CD14-positive monocyte (primary cell): ENCODE measurements around the gene CXCR6. TPM values are rescaled to one million over a fixed set of nuclear protein-coding genes. Genes with fewer than 3 reads are reported as not detected.
A peak's percentile ranks its signal among the peaks of the same experiment; 100 is the strongest.

Experiments
- DNase-seq, 3 donors: peaks; one replicate each; pipeline ENCODE4 v3.0.0-alpha.2; 2011 to 2022
- H2AFZ ChIP-seq: 2 replicates; pipeline ENCODE4 v1.6.0; 2012; ENCODE audit warnings: mild to moderate bottlenecking, low read depth, low read length, inconsistent platforms; ENCODE audit not compliant: insufficient read depth, poor library complexity, severe bottlenecking
- H3K27ac ChIP-seq, 2 donors: 1 replicate in 1 of 2; 2 replicates in 1 of 2; pipeline ENCODE4 v1.5.1; 2012 to 2013; ENCODE audit warnings: low read length in 2 of 2, control low read depth in 1 of 2, inconsistent platforms in 1 of 2, low read depth in 1 of 2, mild to moderate bottlenecking in 1 of 2
- H3K27me3 ChIP-seq, 2 donors: one replicate each; pipeline versions ENCODE4 v1.6.0 to v1.6.1; 2011 to 2013; ENCODE audit warnings: low read length in 2 of 2; ENCODE audit not compliant: control insufficient read depth in 2 of 2, insufficient read depth in 2 of 2
- H3K36me3 ChIP-seq, 2 donors: replicated peaks in 1 of 2; 1 replicate in 1 of 2; 2 replicates in 1 of 2; pipeline versions ENCODE4 v1.5.1 to v1.6.1; 2012 to 2013; ENCODE audit warnings: low read length in 2 of 2, control low read depth in 1 of 2, inconsistent platforms in 1 of 2, mild to moderate bottlenecking in 1 of 2; ENCODE audit not compliant: insufficient read depth in 2 of 2, control insufficient read depth in 1 of 2
- H3K4me1 ChIP-seq, 2 donors: 1 replicate in 1 of 2; 2 replicates in 1 of 2; pipeline versions ENCODE4 v1.5.1 to v1.6.1; 2012 to 2013; ENCODE audit warnings: low read length in 2 of 2, control low read depth in 1 of 2, inconsistent platforms in 1 of 2, mild to moderate bottlenecking in 1 of 2, moderate library complexity in 1 of 2; ENCODE audit not compliant: insufficient read depth in 2 of 2, control insufficient read depth in 1 of 2
- H3K4me2 ChIP-seq: replicated peaks from 2 replicates; pipeline ENCODE3; 2012; ENCODE audit warnings: low read length, moderate library complexity, mild to moderate bottlenecking; ENCODE audit not compliant: poor library complexity, severe bottlenecking; ENCODE audit errors: extremely low read depth
- H3K4me3 ChIP-seq, 3 experiments: fragments of 200-600 bp in 1 of 3; sonication (generic) in 1 of 3; replicated peaks in 1 of 3; 1 replicate in 2 of 3; 2 replicates in 1 of 3; pipeline ENCODE4 v1.5.1; 2011 to 2013; ENCODE audit warnings: low read length in 3 of 3, mild to moderate bottlenecking in 3 of 3, control low read depth in 2 of 3, low read depth in 2 of 3, inconsistent platforms in 1 of 3, moderate library complexity in 1 of 3
- H3K79me2 ChIP-seq: 2 replicates; pipeline ENCODE4 v1.6.0; 2012; ENCODE audit warnings: mild to moderate bottlenecking, control low read depth, inconsistent platforms, low read length, moderate library complexity; ENCODE audit not compliant: insufficient read depth
- H3K9ac ChIP-seq: 2 replicates; pipeline ENCODE4 v1.6.0; 2017; ENCODE audit warnings: low read length, mild to moderate bottlenecking; ENCODE audit not compliant: insufficient read depth, poor library complexity, severe bottlenecking
- H3K9me3 ChIP-seq, 2 donors: replicated peaks in 1 of 2; 1 replicate in 1 of 2; 2 replicates in 1 of 2; pipeline versions ENCODE4 v1.5.1 to v1.6.1; 2012 to 2013; ENCODE audit warnings: low read length in 2 of 2, control low read depth in 1 of 2; ENCODE audit not compliant: control insufficient read depth in 1 of 2, insufficient read depth in 1 of 2
- H4K20me1 ChIP-seq: 2 replicates; pipeline ENCODE4 v1.6.0; 2012; ENCODE audit warnings: mild to moderate bottlenecking, low read length, control low read depth, moderate library complexity; ENCODE audit not compliant: insufficient read depth
- H3K27ac Mint-ChIP-seq, 7 donors: one replicate each; pipeline ENCODE4 v1.8.0; 2020; ENCODE audit warnings: mild to moderate bottlenecking in 7 of 7, mixed read lengths in 7 of 7, moderate library complexity in 6 of 7, inconsistent platforms in 2 of 7
- H3K27me3 Mint-ChIP-seq, 3 donors: one replicate each; pipeline ENCODE4 v1.8.0; 2021 to 2022; ENCODE audit warnings: low read depth in 3 of 3, mild to moderate bottlenecking in 3 of 3, mixed read lengths in 3 of 3, moderate library complexity in 3 of 3, inconsistent platforms in 1 of 3
- H3K36me3 Mint-ChIP-seq, 2 donors: one replicate each; pipeline ENCODE4 v1.8.0; 2020; ENCODE audit warnings: mixed read lengths in 2 of 2, inconsistent platforms in 1 of 2, mild to moderate bottlenecking in 1 of 2
- H3K4me1 Mint-ChIP-seq: one replicate; pipeline ENCODE4 v1.8.0; 2020; ENCODE audit warnings: mild to moderate bottlenecking, mixed read lengths
- H3K4me3 Mint-ChIP-seq, 2 donors: one replicate each; pipeline ENCODE4 v1.8.0; 2020; ENCODE audit warnings: mild to moderate bottlenecking in 2 of 2, mixed read lengths in 2 of 2, moderate library complexity in 1 of 2
- H3K9me3 Mint-ChIP-seq, 7 donors: one replicate each; pipeline ENCODE4 v1.8.0; 2020 to 2022; ENCODE audit warnings: mixed read lengths in 7 of 7, mild to moderate bottlenecking in 6 of 7, moderate library complexity in 6 of 7, inconsistent platforms in 2 of 7
- CTCF ChIP-seq: fragments of 200-600 bp; IDR thresholded peaks from one replicate; pipeline ENCODE4 v1.8.0; 2022; ENCODE audit warnings: antibody characterized with exemption, mild to moderate bottlenecking
- WGBS: methylation state at CpG from one replicate; pipeline ENCODE4 v1.1.5; 2013; ENCODE audit warnings: missing lambda C conversion rate; ENCODE audit not compliant: insufficient coverage; 5-methylcytosine and 5-hydroxymethylcytosine counted together
- intact Hi-C, 2 donors: fragments of 100-400 bp; cut with micrococcal nuclease; formaldehyde crosslinking; loops; one replicate each; pipeline versions ENCODE4 v1.15.0 to v1.15.1; 2023
- polyA plus RNA-seq, 3 donors: library from polyadenylated mRNA; depleted of rRNA in 1 of 3; unstranded in 2 of 3; stranded (reverse) in 1 of 3; fragments of 300-500 nt in 2 of 3; fragments of >200 nt in 1 of 3; fragmentation: Illumina TruSeq in 2 of 3; gene quantifications; 1 replicate in 2 of 3; 2 replicates in 1 of 3; pipeline ENCODE4 v1.2.3, GENCODE V29; 2012 to 2021

The CXCR6 gene
- polyA plus RNA-seq, 3 donors = 0.10 TPM; not detected in 2

- intact Hi-C loops = no loop called here
- 45% methylated on average over 2 of the region's 3 CpGs for WGBS
- peaks cover 67% of the 10 kb centered on the region for H3K4me1 Mint-ChIP-seq
- no peaks in the 10 kb centered on the region for H3K36me3 ChIP-seq
- no peaks in the 10 kb centered on the region for H3K9me3 Mint-ChIP-seq
- H3K27me3 ChIP-seq = no peaks in the 10 kb centered on the region
- TF ChIP-seq CTCF = no peak
- H3K27me3 Mint-ChIP-seq = peaks cover 0 to 5% (median 0%) of the 10 kb centered on the region in 3 donors
- no peak overlapping the region for H3K4me2 ChIP-seq
- H4K20me1 ChIP-seq = peaks cover 41% of the 10 kb centered on the region
- H3K9me3 ChIP-seq = no peaks in the 10 kb centered on the region
- H3K4me3 Mint-ChIP-seq = no peak overlapping the region
- H2AFZ ChIP-seq = no peak overlapping the region
- no peak overlapping the region for H3K27ac ChIP-seq
- H3K9ac ChIP-seq = no peak overlapping the region
- H3K4me3 ChIP-seq = peak overlapping the region in 1 of 3 experiments; percentile 1
- H3K36me3 Mint-ChIP-seq = peaks cover 20% of the 10 kb centered on the region in 2 donors
- H3K79me2 ChIP-seq = peaks cover 56% of the 10 kb centered on the region
- peaks cover 47 to 63% of the 10 kb centered on the region in 2 donors for H3K4me1 ChIP-seq
- peak in 2 of 3 donors; percentile 20 to 30 for DNase-seq
- peak overlapping the region in 4 of 7 donors; percentile 18 to 38 (median 30) for H3K27ac Mint-ChIP-seq
These were observed 50.3 kb downstream of the CXCR6 start for GRCh38 chr3:45993421-45994027.

GRCh38 chr3:45994419-45995235, 51.4 kb downstream of the CXCR6 start:
- H3K4me2 ChIP-seq = peak overlapping the region; percentile 76
- no peaks in the 10 kb centered on the region for H3K27me3 ChIP-seq
- intact Hi-C loops = no loop called here
- H3K9me3 Mint-ChIP-seq = no peaks in the 10 kb centered on the region
- H3K9ac ChIP-seq = peak overlapping the region; percentile 99
- H3K4me3 Mint-ChIP-seq = peak overlapping the region; percentile 81 to 95
- H3K27ac Mint-ChIP-seq = peak overlapping the region; percentile 89 to 96 (median 93)
- no peak for DNase-seq
- H4K20me1 ChIP-seq = peaks cover 30% of the 10 kb centered on the region
- H3K4me3 ChIP-seq = peak overlapping the region; percentile 79 to 97 (median 85)
- peak overlapping the region; percentile 90 for H2AFZ ChIP-seq
- peaks cover 44% of the 10 kb centered on the region for H3K79me2 ChIP-seq
- H3K9me3 ChIP-seq = no peaks in the 10 kb centered on the region
- H3K4me1 Mint-ChIP-seq = peaks cover 56% of the 10 kb centered on the region
- peaks cover 17% of the 10 kb centered on the region in 2 donors for H3K36me3 Mint-ChIP-seq
- 0% methylated on average over 2 of the region's 16 CpGs for WGBS
- no peak for TF ChIP-seq CTCF
- no peaks in the 10 kb centered on the region for H3K36me3 ChIP-seq
- peak overlapping the region; percentile 92 to 93 for H3K27ac ChIP-seq
- peaks cover 46 to 52% of the 10 kb centered on the region in 2 donors for H3K4me1 ChIP-seq
- H3K27me3 Mint-ChIP-seq = peaks cover 0 to 3% (median 0%) of the 10 kb centered on the region in 3 donors
